RWPE2 (cell line): ENCODE data around the gene ACACB.
"Not testable (repeated sequence)": the region's sequence is repeated elsewhere in the genome, so short reads cannot be mapped to it uniquely, and the experiment has no call there.

ENCODE experiments used
- ATAC-seq: fragments of 200-7000 bp; cut with Tn5 transposase; 3 replicates; pipeline ENCODE4 v1.9.1; 2021; ENCODE audit warnings: low read depth
- DNase-seq: peaks from one replicate; pipeline ENCODE4 v3.0.0-alpha.2; 2020; ENCODE audit warnings: low spot score
- H3K27ac ChIP-seq: fragments of 450-650 bp; 2 replicates; pipeline ENCODE4 v1.5.1; 2017; ENCODE audit warnings: mild to moderate bottlenecking; ENCODE audit not compliant: poor library complexity, severe bottlenecking
- H3K27me3 ChIP-seq: fragments of 250-450 bp; sonication (Bioruptor Pico); 2 replicates; pipeline ENCODE4 v1.5.1; 2021; ENCODE audit warnings: mild to moderate bottlenecking, moderate library complexity; ENCODE audit not compliant: insufficient read depth, poor library complexity, severe bottlenecking
- H3K36me3 ChIP-seq: fragments of 250-450 bp; sonication (Bioruptor Pico); 2 replicates; pipeline ENCODE4 v1.5.1; 2020; ENCODE audit warnings: low read depth, mild to moderate bottlenecking, moderate library complexity
- H3K4me1 ChIP-seq: fragments of 250-450 bp; sonication (Bioruptor Pico); 2 replicates; pipeline ENCODE4 v1.5.1; 2021; ENCODE audit warnings: mild to moderate bottlenecking, moderate library complexity; ENCODE audit not compliant: insufficient read depth, poor library complexity, severe bottlenecking
- H3K4me3 ChIP-seq: fragments of 250-450 bp; sonication (Bioruptor Pico); 2 replicates; pipeline ENCODE4 v1.5.1; 2021; ENCODE audit warnings: mild to moderate bottlenecking, moderate library complexity; ENCODE audit not compliant: severe bottlenecking
- H3K9me3 ChIP-seq: fragments of 250-450 bp; sonication (Bioruptor Pico); 2 replicates; pipeline ENCODE4 v1.5.1; 2021; ENCODE audit warnings: mild to moderate bottlenecking, moderate library complexity; ENCODE audit not compliant: severe bottlenecking
- TF ChIP-seq, protein P1 (sequence below): fragments of 450-650 bp; IDR thresholded peaks from one replicate; pipeline ENCODE4 v1.5.1; 2017; ENCODE audit warnings: mild to moderate bottlenecking, moderate library complexity; ENCODE audit not compliant: poor library complexity, severe bottlenecking

ACACB gene

DNA sequence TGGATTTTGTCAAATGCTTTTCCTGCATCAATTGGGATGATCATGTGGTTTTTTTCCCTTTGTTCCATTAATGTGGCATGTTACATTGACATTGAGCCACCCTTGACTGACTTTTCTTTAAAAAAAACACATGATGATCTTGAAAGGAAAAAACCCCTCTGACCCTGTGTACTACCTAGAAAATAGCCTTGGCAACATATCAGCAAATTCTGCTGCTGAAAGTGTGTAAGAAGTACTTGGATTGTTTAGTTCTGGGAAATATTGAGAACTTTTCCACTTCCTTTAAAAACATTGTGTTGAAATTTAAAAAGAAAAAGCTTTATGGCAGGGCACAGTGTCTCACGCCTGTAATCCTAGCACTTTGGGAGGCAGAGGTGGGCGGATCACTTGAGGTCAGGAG, 20.7 kb downstream of the ACACB start:
- Histone ChIP-seq H3K4me1 (no peaks in the 10 kb centered on the region), H3K27ac (no peak overlapping the region), H3K9me3 (no peaks in the 10 kb centered on the region), H3K27me3 (no peaks in the 10 kb centered on the region), H3K4me3 (no peak overlapping the region), H3K36me3 (no peaks in the 10 kb centered on the region)
- ATAC-seq (no peak), DNase-seq (no peak)
- TF ChIP-seq, protein P1, sequence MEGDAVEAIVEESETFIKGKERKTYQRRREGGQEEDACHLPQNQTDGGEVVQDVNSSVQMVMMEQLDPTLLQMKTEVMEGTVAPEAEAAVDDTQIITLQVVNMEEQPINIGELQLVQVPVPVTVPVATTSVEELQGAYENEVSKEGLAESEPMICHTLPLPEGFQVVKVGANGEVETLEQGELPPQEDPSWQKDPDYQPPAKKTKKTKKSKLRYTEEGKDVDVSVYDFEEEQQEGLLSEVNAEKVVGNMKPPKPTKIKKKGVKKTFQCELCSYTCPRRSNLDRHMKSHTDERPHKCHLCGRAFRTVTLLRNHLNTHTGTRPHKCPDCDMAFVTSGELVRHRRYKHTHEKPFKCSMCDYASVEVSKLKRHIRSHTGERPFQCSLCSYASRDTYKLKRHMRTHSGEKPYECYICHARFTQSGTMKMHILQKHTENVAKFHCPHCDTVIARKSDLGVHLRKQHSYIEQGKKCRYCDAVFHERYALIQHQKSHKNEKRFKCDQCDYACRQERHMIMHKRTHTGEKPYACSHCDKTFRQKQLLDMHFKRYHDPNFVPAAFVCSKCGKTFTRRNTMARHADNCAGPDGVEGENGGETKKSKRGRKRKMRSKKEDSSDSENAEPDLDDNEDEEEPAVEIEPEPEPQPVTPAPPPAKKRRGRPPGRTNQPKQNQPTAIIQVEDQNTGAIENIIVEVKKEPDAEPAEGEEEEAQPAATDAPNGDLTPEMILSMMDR: no peak

DNA sequence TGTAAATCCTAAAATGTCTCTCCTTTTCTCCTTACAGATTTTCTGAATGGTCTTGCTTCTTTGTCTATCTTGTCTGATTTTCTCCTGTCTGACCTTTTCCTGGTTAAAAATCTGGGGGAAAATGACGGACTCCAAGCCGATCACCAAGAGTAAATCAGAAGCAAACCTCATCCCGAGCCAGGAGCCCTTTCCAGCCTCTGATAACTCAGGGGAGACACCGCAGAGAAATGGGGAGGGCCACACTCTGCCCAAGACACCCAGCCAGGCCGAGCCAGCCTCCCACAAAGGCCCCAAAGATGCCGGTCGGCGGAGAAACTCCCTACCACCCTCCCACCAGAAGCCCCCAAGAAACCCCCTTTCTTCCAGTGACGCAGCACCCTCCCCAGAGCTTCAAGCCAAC, 23.0 kb downstream of the ACACB start:
- TF ChIP-seq, protein P1: no peak
- DNase-seq: no peak
- no peak overlapping the region for H3K27ac ChIP-seq

DNA sequence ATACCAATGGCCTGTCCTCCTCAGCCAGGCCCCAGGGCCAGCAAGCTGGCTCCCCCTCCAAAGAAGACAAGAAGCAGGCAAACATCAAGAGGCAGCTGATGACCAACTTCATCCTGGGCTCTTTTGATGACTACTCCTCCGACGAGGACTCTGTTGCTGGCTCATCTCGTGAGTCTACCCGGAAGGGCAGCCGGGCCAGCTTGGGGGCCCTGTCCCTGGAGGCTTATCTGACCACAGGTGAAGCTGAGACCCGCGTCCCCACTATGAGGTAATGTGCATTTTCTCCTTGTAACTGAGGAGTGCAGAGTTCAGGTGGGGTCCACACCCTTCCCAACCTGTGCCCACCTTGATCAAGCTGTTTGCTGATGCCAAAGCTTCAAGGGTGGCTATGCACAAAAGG, 23.4 kb downstream of the ACACB start:
- Histone ChIP-seq H3K27ac (no peak overlapping the region), H3K36me3 (no peaks in the 10 kb centered on the region), H3K4me3 (no peak overlapping the region), H3K27me3 (no peaks in the 10 kb centered on the region), H3K4me1 (no peaks in the 10 kb centered on the region), H3K9me3 (no peaks in the 10 kb centered on the region)
- ATAC-seq: no peak
- TF ChIP-seq, protein P1: no peak
- DNase-seq: no peak

More for the DNA sequence above, 23.0 kb downstream of the ACACB start:
- H3K36me3 ChIP-seq: no peaks in the 10 kb centered on the region
- no peaks in the 10 kb centered on the region for H3K27me3 ChIP-seq
- H3K9me3 ChIP-seq: no peaks in the 10 kb centered on the region
- no peaks in the 10 kb centered on the region for H3K4me1 ChIP-seq
- no peak overlapping the region for H3K4me3 ChIP-seq
- no peak for ATAC-seq

DNA sequence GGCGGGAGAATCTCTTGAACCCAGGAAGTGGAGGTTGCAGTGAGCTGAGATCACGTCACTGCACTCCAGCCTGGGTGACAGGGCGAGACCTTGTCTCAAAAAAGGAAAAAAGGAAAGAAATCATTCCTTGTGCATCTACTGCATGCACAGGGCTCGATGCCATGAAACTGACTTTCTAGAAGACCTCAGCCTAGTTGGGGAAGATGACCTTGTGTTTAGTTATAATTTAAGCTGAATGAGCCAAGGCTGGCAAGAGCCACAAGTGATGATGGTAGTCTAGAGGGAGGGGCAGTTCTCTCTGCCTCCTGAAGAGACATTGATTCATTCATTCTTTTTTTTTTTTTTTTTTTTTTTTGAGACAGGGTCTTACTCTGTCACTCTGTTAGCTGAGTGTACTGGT, 24.2 kb downstream of the ACACB start:
- no peaks in the 10 kb centered on the region for H3K27me3 ChIP-seq
- H3K36me3 ChIP-seq: no peaks in the 10 kb centered on the region
- TF ChIP-seq, protein P1: no peak
- no peaks in the 10 kb centered on the region for H3K4me1 ChIP-seq
- no peak overlapping the region for H3K27ac ChIP-seq
- no peaks in the 10 kb centered on the region for H3K9me3 ChIP-seq
- no peak overlapping the region for H3K4me3 ChIP-seq
- DNase-seq (no peak), ATAC-seq (no peak)

DNA sequence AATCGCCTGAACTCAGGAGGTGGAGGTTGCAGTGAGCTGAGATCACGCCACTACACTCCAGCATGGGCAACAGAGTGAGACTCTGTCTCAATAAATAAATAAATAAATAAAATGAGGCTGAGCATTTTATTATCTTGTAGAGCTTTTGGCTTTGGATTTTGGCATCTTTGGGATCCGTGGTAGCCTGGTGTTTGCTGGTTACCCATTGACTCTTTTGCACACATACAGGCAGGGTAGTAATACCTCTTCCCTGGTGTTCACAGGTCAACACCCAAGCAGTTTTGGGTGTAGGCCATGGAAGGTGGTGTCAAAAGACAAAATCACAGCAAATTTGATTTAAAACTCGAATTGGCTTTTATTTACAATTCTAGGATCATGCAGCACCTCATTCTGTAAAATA, 27.8 kb downstream of the ACACB start:
- DNase-seq (no peak), ATAC-seq (no peak)
- no peaks in the 10 kb centered on the region for H3K27me3 ChIP-seq
- TF ChIP-seq, protein P1: no peak
- H3K4me3 ChIP-seq: no peak overlapping the region
- no peak overlapping the region for H3K27ac ChIP-seq
- no peaks in the 10 kb centered on the region for H3K36me3 ChIP-seq
- no peaks in the 10 kb centered on the region for H3K4me1 ChIP-seq
- H3K9me3 ChIP-seq: no peaks in the 10 kb centered on the region

DNA sequence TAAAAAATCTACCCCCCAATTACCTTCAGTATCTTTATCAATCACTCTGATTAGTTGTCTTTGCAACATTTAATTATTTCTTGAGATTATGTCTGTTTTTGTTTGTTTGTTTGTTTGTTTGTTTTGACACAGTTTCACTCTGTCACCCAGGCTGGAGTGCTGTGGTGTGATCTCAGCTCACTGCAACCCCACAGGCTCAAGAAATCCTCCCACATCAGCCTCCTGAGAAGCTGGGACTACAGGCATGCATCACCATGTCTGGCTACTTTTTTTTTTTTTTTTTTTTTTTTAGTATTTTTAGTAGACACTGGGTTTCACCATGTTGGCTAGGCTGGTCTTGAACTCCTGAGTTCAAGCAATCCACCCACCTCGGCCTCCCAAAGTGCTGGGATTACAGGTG, 30.7 kb downstream of the ACACB start:
- not testable (repeated sequence) for ATAC-seq, H3K4me1 ChIP-seq, H3K4me3 ChIP-seq, H3K27ac ChIP-seq, DNase-seq, H3K36me3 ChIP-seq, H3K9me3 ChIP-seq, H3K27me3 ChIP-seq
